Peyer's patch (tissue), 4 donors: Measurements from ENCODE around the gene CYP4F22.

Source experiments
- POLR2A ChIP-seq, 2 donors: fragments of 450-650 bp; IDR thresholded peaks; one replicate each; pipeline ENCODE4 v1.5.1; 2017; ENCODE audit warnings: antibody characterized with exemption in 2 of 2, mild to moderate bottlenecking in 2 of 2, moderate library complexity in 2 of 2
- TF ChIP-seq, protein P1 (sequence below), 6 experiments: fragments of 450-650 bp in 4 of 6; fragments of 200-600 bp in 2 of 6; sonication (generic) in 1 of 6; IDR thresholded peaks; one replicate each; pipeline ENCODE4 v1.5.1; 2017 to 2019; ENCODE audit warnings: antibody characterized with exemption in 6 of 6, mild to moderate bottlenecking in 3 of 6, moderate library complexity in 1 of 6

GRCh38 chr19:15501596-15501995 lies 6.7 kb upstream of the CYP4F22 start:
- TF ChIP-seq, protein P1, sequence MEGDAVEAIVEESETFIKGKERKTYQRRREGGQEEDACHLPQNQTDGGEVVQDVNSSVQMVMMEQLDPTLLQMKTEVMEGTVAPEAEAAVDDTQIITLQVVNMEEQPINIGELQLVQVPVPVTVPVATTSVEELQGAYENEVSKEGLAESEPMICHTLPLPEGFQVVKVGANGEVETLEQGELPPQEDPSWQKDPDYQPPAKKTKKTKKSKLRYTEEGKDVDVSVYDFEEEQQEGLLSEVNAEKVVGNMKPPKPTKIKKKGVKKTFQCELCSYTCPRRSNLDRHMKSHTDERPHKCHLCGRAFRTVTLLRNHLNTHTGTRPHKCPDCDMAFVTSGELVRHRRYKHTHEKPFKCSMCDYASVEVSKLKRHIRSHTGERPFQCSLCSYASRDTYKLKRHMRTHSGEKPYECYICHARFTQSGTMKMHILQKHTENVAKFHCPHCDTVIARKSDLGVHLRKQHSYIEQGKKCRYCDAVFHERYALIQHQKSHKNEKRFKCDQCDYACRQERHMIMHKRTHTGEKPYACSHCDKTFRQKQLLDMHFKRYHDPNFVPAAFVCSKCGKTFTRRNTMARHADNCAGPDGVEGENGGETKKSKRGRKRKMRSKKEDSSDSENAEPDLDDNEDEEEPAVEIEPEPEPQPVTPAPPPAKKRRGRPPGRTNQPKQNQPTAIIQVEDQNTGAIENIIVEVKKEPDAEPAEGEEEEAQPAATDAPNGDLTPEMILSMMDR (IDR thresholded peaks at IDR 0.05), result no peak
- TF ChIP-seq POLR2A (IDR thresholded peaks at IDR 0.05), result no peak
